ENCODE results near the gene WDR3. TPM values are rescaled to one million over a fixed set of nuclear protein-coding genes. Genes with fewer than 3 reads are reported as not detected.
A peak's percentile ranks its signal among the peaks of the same experiment; 100 is the strongest.
"Not testable (repeated sequence)": the region's sequence is repeated elsewhere in the genome, so short reads cannot be mapped to it uniquely, and the experiment has no call there.

The WDR3 gene
- total and polyA plus RNA-seq, 9 donors = 3.6 to 29.1 (median 20.8) TPM

- H3K27me3 ChIP-seq = no peaks in the 10 kb centered on the region
- no peaks in the 10 kb centered on the region for H3K4me1 ChIP-seq (ENCODE audit: insufficient read depth)
- no peaks in the 10 kb centered on the region for H3K36me3 ChIP-seq
- H3K27ac ChIP-seq = no peak overlapping the region
- intact Hi-C loops (cut with DNase I) = no loop called here
- no peak overlapping the region for H3K4me3 ChIP-seq
- no peaks in the 10 kb centered on the region for H3K9me3 ChIP-seq
- no peak for DNase-seq
- TF ChIP-seq EP300 (IDR thresholded peaks at IDR 0.05) (no peak), CTCF (IDR thresholded peaks at IDR 0.05) (no peak), POLR2A (IDR thresholded peaks at IDR 0.05) (no peak)
These were observed 10.2 kb upstream of the WDR3 start for GRCh38 chr1:117919376-117919775.

- intact Hi-C loops (cut with DNase I) = no loop called here
- no peak for DNase-seq
- WGBS, 3 donors = 97 to 100% (median 98%) methylated on average over 2 of the region's 2 CpGs
- no peaks in the 10 kb centered on the region for H3K9me3 ChIP-seq
- no peaks in the 10 kb centered on the region for H3K4me1 ChIP-seq (ENCODE audit: insufficient read depth)
- TF ChIP-seq POLR2A (IDR thresholded peaks at IDR 0.05) (no peak), CTCF (IDR thresholded peaks at IDR 0.05) (no peak), EP300 (IDR thresholded peaks at IDR 0.05) (no peak)
- no peaks in the 10 kb centered on the region for H3K27me3 ChIP-seq
- no peaks in the 10 kb centered on the region for H3K36me3 ChIP-seq
- no peak overlapping the region for H3K4me3 ChIP-seq
- H3K27ac ChIP-seq = no peak overlapping the region
These were observed 7.5 kb upstream of the WDR3 start for GRCh38 chr1:117921991-117922390.

- H3K4me3 ChIP-seq; H3K27ac ChIP-seq; H3K9me3 ChIP-seq; H3K27me3 ChIP-seq; H3K4me1 ChIP-seq (ENCODE audit: insufficient read depth); H3K36me3 ChIP-seq; DNase-seq; intact Hi-C loops (cut with DNase I): not testable (repeated sequence)
- WGBS, 3 donors = 85 to 88% (median 87%) methylated on average over 7 of the region's 7 CpGs
These were observed 6.8 kb upstream of the WDR3 start for GRCh38 chr1:117922717-117923116.

- 91 to 97% (median 94%) methylated on average over 3 of the region's 3 CpGs for WGBS, 3 donors
- H3K27ac ChIP-seq = no peak overlapping the region
- no peaks in the 10 kb centered on the region for H3K9me3 ChIP-seq
- H3K4me3 ChIP-seq = no peak overlapping the region
- no peak for DNase-seq
- H3K4me1 ChIP-seq (ENCODE audit: insufficient read depth) = peaks cover 10% of the 10 kb centered on the region
- TF ChIP-seq POLR2A (IDR thresholded peaks at IDR 0.05) (no peak), EP300 (IDR thresholded peaks at IDR 0.05) (no peak), CTCF (IDR thresholded peaks at IDR 0.05) (no peak)
- intact Hi-C loops (cut with DNase I) = no loop called here
- H3K27me3 ChIP-seq = no peaks in the 10 kb centered on the region
- H3K36me3 ChIP-seq = no peaks in the 10 kb centered on the region
These were observed 3.6 kb upstream of the WDR3 start for GRCh38 chr1:117925981-117926380.

GRCh38 chr1:117928881-117929342, 627 bp upstream of the WDR3 start:
- Histone ChIP-seq H3K36me3 (no peaks in the 10 kb centered on the region), H3K9me3 (no peaks in the 10 kb centered on the region), H3K4me3 (peak overlapping the region; percentile 68), H3K27ac (peak overlapping the region in 1 of 2 donors; percentile 54), H3K4me1 (ENCODE audit: insufficient read depth) (peaks cover 11% of the 10 kb centered on the region), H3K27me3 (no peaks in the 10 kb centered on the region)
- WGBS, 3 donors = 0 to 1% (median 0%) methylated on average over 24 of the region's 24 CpGs
- TF ChIP-seq POLR2A (IDR thresholded peaks at IDR 0.05) (no peak), EP300 (IDR thresholded peaks at IDR 0.05) (no peak)
- DNase-seq = peak in 2 of 5 donors; percentile 24 to 29
- intact Hi-C loops (cut with DNase I) = no loop called here

GRCh38 chr1:117930173-117930447, 571 bp downstream of the WDR3 start:
- H3K9me3 ChIP-seq = no peaks in the 10 kb centered on the region
- no peak for TF ChIP-seq CTCF (IDR thresholded peaks at IDR 0.05)
- no peak for TF ChIP-seq EP300 (IDR thresholded peaks at IDR 0.05)
- no peak for TF ChIP-seq POLR2A (IDR thresholded peaks at IDR 0.05)
- intact Hi-C loops (cut with DNase I) = no loop called here
- no peak overlapping the region for H3K27ac ChIP-seq
- WGBS, 3 donors = 0% methylated on average over 12 of the region's 12 CpGs
- no peaks in the 10 kb centered on the region for H3K27me3 ChIP-seq
- DNase-seq = no peak
- no peaks in the 10 kb centered on the region for H3K36me3 ChIP-seq
- peak overlapping the region; percentile 68 for H3K4me3 ChIP-seq
- peaks cover 11% of the 10 kb centered on the region for H3K4me1 ChIP-seq (ENCODE audit: insufficient read depth)
